SK-N-SH (cell line): ENCODE data around the gene DHCR24. TPM values are rescaled to one million over a fixed set of nuclear protein-coding genes. Genes with fewer than 3 reads are reported as not detected.

Experiments used
- CTCF ChIA-PET: fragments of 300-600, 350-600 bp; formaldehyde crosslinking; extraction: SDS; loops from one replicate; lab custom pipeline; 2021; lab: Yijun Ruan, JAX
- POLR2A ChIA-PET: fragments of 350-600 bp; sonication (Branson Sonifier 250); formaldehyde crosslinking; extraction: SDS; loops from one replicate; lab custom pipeline; 2020; ENCODE audit warnings: antibody characterized with exemption, inconsistent platforms; lab: Yijun Ruan, JAX
- DNase-seq: peaks from one replicate; pipeline ENCODE4 v3.0.0; 2012
- H2AFZ ChIP-seq: fragments of 200-600 bp; sonication (generic); 2 replicates; pipeline ENCODE4 v1.8.1; 2016; ENCODE audit warnings: antibody characterized with exemption, mild to moderate bottlenecking, low read depth
- H3F3A ChIP-seq: fragments of 200-600 bp; sonication (generic); replicated peaks from 2 replicates; pipeline ENCODE3; 2016; ENCODE audit warnings: antibody characterized with exemption, mild to moderate bottlenecking; ENCODE audit not compliant: insufficient read depth
- H3K27ac ChIP-seq, 2 experiments: fragments of 200-500 bp in 1 of 2; fragments of 200-600 bp in 1 of 2; sonication (Bioruptor generic) in 1 of 2; sonication (generic), shearing (Covaris generic) in 1 of 2; 2 replicates each; pipeline versions ENCODE4 v1.5.1 to v1.6.1; 2014 to 2016; ENCODE audit warnings: low read depth in 2 of 2, inconsistent platforms in 1 of 2, low read length in 1 of 2, mild to moderate bottlenecking in 1 of 2, mixed read lengths in 1 of 2
- H3K27me3 ChIP-seq: fragments of 200-600 bp; sonication (generic), shearing (Covaris generic); 2 replicates; pipeline ENCODE4 v1.6.1; 2016; ENCODE audit warnings: mixed run types; ENCODE audit not compliant: insufficient read depth
- H3K36me3 ChIP-seq, 2 experiments: fragments of 200-500 bp in 1 of 2; fragments of 200-600 bp in 1 of 2; sonication (Bioruptor generic) in 1 of 2; sonication (generic) in 1 of 2; replicated peaks in 1 of 2; 2 replicates each; pipeline versions ENCODE3 to v1.5.1; 2014 to 2016; ENCODE audit warnings: low read length in 1 of 2, mild to moderate bottlenecking in 1 of 2; ENCODE audit not compliant: insufficient read depth in 2 of 2, control insufficient read depth in 1 of 2
- H3K4me1 ChIP-seq, 2 experiments: fragments of 200-500 bp in 1 of 2; fragments of 200-600 bp in 1 of 2; sonication (Bioruptor generic) in 1 of 2; sonication (generic), shearing (Covaris generic) in 1 of 2; 2 replicates each; pipeline versions ENCODE4 v1.5.1 to v1.6.1; 2014 to 2016; ENCODE audit warnings: low read depth in 1 of 2, low read length in 1 of 2, mixed run types in 1 of 2; ENCODE audit not compliant: insufficient read depth in 2 of 2, control insufficient read depth in 1 of 2
- H3K4me2 ChIP-seq: fragments of 200-600 bp; sonication (generic), shearing (Covaris generic); 2 replicates; pipeline ENCODE4 v1.6.1; 2017; ENCODE audit warnings: mixed run types
- H3K4me3 ChIP-seq, 2 experiments: fragments of 200-500 bp in 1 of 2; fragments of 200-600 bp in 1 of 2; sonication (Bioruptor generic) in 1 of 2; sonication (generic), shearing (Covaris generic) in 1 of 2; 2 replicates each; pipeline versions ENCODE4 v1.5.1 to v1.8.1; 2014 to 2016; ENCODE audit warnings: low read depth in 2 of 2, inconsistent platforms in 1 of 2, low read length in 1 of 2, mild to moderate bottlenecking in 1 of 2, mixed read lengths in 1 of 2, moderate library complexity in 1 of 2
- H3K79me2 ChIP-seq: fragments of 200-600 bp; sonication (generic); 2 replicates; pipeline ENCODE4 v1.8.1; 2017; ENCODE audit warnings: mild to moderate bottlenecking; ENCODE audit not compliant: insufficient read depth
- H3K9ac ChIP-seq: fragments of 200-600 bp; sonication (generic); 2 replicates; pipeline ENCODE4 v1.6.1; 2017; ENCODE audit warnings: mixed run types
- H3K9me2 ChIP-seq: fragments of 200-600 bp; sonication (generic); 2 replicates; pipeline ENCODE4 v1.6.1; 2017; ENCODE audit warnings: mixed run types
- H3K9me3 ChIP-seq: fragments of 200-600 bp; sonication (generic); 2 replicates; pipeline ENCODE4 v1.6.1; 2017; ENCODE audit warnings: mixed run types, mild to moderate bottlenecking, moderate library complexity
- H4K20me1 ChIP-seq: fragments of 200-600 bp; sonication (generic); 2 replicates; pipeline ENCODE4 v1.6.1; 2017; ENCODE audit warnings: mild to moderate bottlenecking, mixed run types; ENCODE audit not compliant: insufficient read depth
- CTCF ChIP-seq: fragments of 200-600 bp; sonication (generic); IDR thresholded peaks from 2 replicates; pipeline ENCODE4 v1.6.1; 2017; ENCODE audit warnings: antibody characterized with exemption, mild to moderate bottlenecking, moderate library complexity
- ELF1 ChIP-seq: IDR thresholded peaks from 2 replicates; pipeline ENCODE4 v1.4.0; 2012
- EZH2phosphoT487 ChIP-seq: fragments of 200-600 bp; sonication (generic); IDR thresholded peaks from 2 replicates; pipeline ENCODE4 v1.6.1; 2017; ENCODE audit warnings: low read depth, mixed run types, mild to moderate bottlenecking, antibody characterized with exemption, moderate library complexity, borderline replicate concordance
- FOSL2 ChIP-seq: IDR thresholded peaks from 2 replicates; pipeline ENCODE4 v1.4.0; 2012; ENCODE audit warnings: low read depth, mild to moderate bottlenecking, moderate library complexity, borderline replicate concordance
- GABPA ChIP-seq: IDR thresholded peaks from 2 replicates; pipeline ENCODE4 v1.4.0; 2012; ENCODE audit warnings: low read depth, mild to moderate bottlenecking
- GATA2 ChIP-seq: sonication (generic); formaldehyde crosslinking; IDR thresholded peaks from 2 replicates; pipeline ENCODE4 v1.5.0; 2020; ENCODE audit warnings: mild to moderate bottlenecking, missing genetic modification reagents
- IRF3 ChIP-seq: fragments of 150-350 bp; IDR thresholded peaks from 2 replicates; pipeline ENCODE4 v1.6.1; 2016; ENCODE audit warnings: mild to moderate bottlenecking, low read depth, low read length
- JUND ChIP-seq: IDR thresholded peaks from 2 replicates; pipeline ENCODE4 v1.4.0; 2012
- MXI1 ChIP-seq: IDR thresholded peaks from 2 replicates; pipeline ENCODE4 v1.6.1; 2012; ENCODE audit warnings: mild to moderate bottlenecking, low read depth, low read length, improper control_type of control experiment
- PBX3 ChIP-seq: IDR thresholded peaks from 2 replicates; pipeline ENCODE4; 2012
- POLR2AphosphoS5 ChIP-seq: IDR thresholded peaks from 2 replicates; pipeline ENCODE4 v1.6.1; 2012; ENCODE audit warnings: low read depth, low read length
- REST ChIP-seq: IDR thresholded peaks from 2 replicates; pipeline ENCODE4 v1.6.1; 2012; ENCODE audit warnings: mild to moderate bottlenecking, low read depth, low read length, moderate library complexity
- SMC3 ChIP-seq: IDR thresholded peaks from 2 replicates; pipeline ENCODE4 v1.6.1; 2012; ENCODE audit warnings: low read depth, low read length, improper control_type of control experiment
- TCF12 ChIP-seq: IDR thresholded peaks from 2 replicates; pipeline ENCODE4 v1.4.0; 2012
- TEAD4 ChIP-seq: IDR thresholded peaks from 2 replicates; pipeline ENCODE4 v1.4.0; 2012; ENCODE audit warnings: mild to moderate bottlenecking, borderline replicate concordance; ENCODE audit not compliant: insufficient read depth
- YY1 ChIP-seq: IDR thresholded peaks from 2 replicates; pipeline ENCODE4 v1.4.0; 2012; ENCODE audit warnings: low read depth, mild to moderate bottlenecking
- ZBTB33 ChIP-seq: IDR thresholded peaks from 2 replicates; pipeline ENCODE4 v1.4.0; 2012; ENCODE audit warnings: low read depth, borderline replicate concordance
- WGBS: methylation state at CpG from one replicate; pipeline ENCODE4 v1.1.6; 2017; ENCODE audit warnings: low lambda C conversion rate; 5-methylcytosine and 5-hydroxymethylcytosine counted together
- polyA plus RNA-seq, 3 experiments: library from polyadenylated mRNA; depleted of rRNA; stranded (reverse); fragments of >200 nt; gene quantifications; 2 replicates each; pipeline ENCODE4 v1.2.3, GENCODE V29; 2012

DHCR24 gene
- polyA plus RNA-seq, 1 of the 3 experiments (the other 2 are of a cell fraction) = 4.3 TPM

- TF ChIP-seq MXI1 (no peak), FOSL2 (no peak), JUND (no peak), SMC3 (no peak), TCF12 (no peak), GATA2 (CRISPR knock-in tag) (no peak), PBX3 (no peak)
Observed at GRCh38 chr1:54861070-54861761, 25.8 kb downstream of the DHCR24 start (continued).

GRCh38 chr1:54859700-54860391, 27.1 kb downstream of the DHCR24 start:
- CTCF ChIA-PET = no interaction called here

More at GRCh38 chr1:54859700-54860391, 27.1 kb downstream of the DHCR24 start:
- Histone ChIP-seq H4K20me1 (no peaks in the 10 kb centered on the region), H2AFZ (no peak overlapping the region), H3K4me3 (no peak overlapping the region), H3K9me3 (no peaks in the 10 kb centered on the region), H3K79me2 (no peaks in the 10 kb centered on the region), H3K4me2 (no peak overlapping the region), H3K4me1 (peaks cover 0 to 6% of the 10 kb centered on the region in 2 experiments; a peak in 1 of 4 replicates), H3K36me3 (peaks cover 0 to 4% of the 10 kb centered on the region in 2 experiments), H3K9me2 (no peaks in the 10 kb centered on the region), H3K9ac (no peak overlapping the region), H3K27ac (no peak overlapping the region), H3K27me3 (no peaks in the 10 kb centered on the region), H3F3A (peaks cover 9% of the 10 kb centered on the region)
- no peak for DNase-seq
- WGBS = 98% methylated on average over 5 of the region's 5 CpGs
- POLR2A ChIA-PET = no interaction called here
- TF ChIP-seq ZBTB33 (no peak), GATA2 (CRISPR knock-in tag) (no peak), PBX3 (no peak), TEAD4 (no peak), ELF1 (no peak), FOSL2 (no peak), YY1 (no peak), REST (no peak), POLR2AphosphoS5 (no peak), EZH2phosphoT487 (no peak), TCF12 (no peak), GABPA (no peak), CTCF (no peak), IRF3 (no peak)
